ENCODE data around the gene NSUN4. TPM values are rescaled to one million over a fixed set of nuclear protein-coding genes. Genes with fewer than 3 reads are reported as not detected.

Gene NSUN4
- polyA plus RNA-seq, 4 donors: 8.3 to 19.8 (median 11.6) TPM

- Histone ChIP-seq H3K9me3 (ENCODE audit: control insufficient read depth in 2 of 2, insufficient read depth in 1 of 2, low read depth in 1 of 2, low read length in 1 of 2) (no peaks in the 10 kb centered on the region), H3K27ac (ENCODE audit: low read depth in 1 of 3, low read length in 2 of 3) (no peak overlapping the region), H3K4me3 (ENCODE audit: low read depth in 1 of 3, low read length in 3 of 3) (no peak overlapping the region), H3K27me3 (ENCODE audit: control insufficient read depth in 3 of 3, insufficient read depth in 3 of 3, low read length in 3 of 3) (no peaks in the 10 kb centered on the region), H3K4me1 (ENCODE audit: control insufficient read depth in 3 of 3, insufficient read depth in 2 of 3, low read depth in 1 of 3, low read length in 2 of 3) (no peaks in the 10 kb centered on the region), H3K36me3 (ENCODE audit: control insufficient read depth in 3 of 3, insufficient read depth in 2 of 3, low read depth in 1 of 3, low read length in 3 of 3) (peaks cover 3 to 80% (median 4%) of the 10 kb centered on the region in 3 donors)
- 87 to 94% (median 89%) methylated on average over 16 to 17 of the region's 17 CpGs for WGBS, 3 donors
- DNase-seq: no peak
- no peak for FAIRE-seq
Measured at GRCh38 chr1:46410156-46411009, 69.8 kb downstream of the NSUN4 start.

- 78 to 88% (median 85%) methylated on average over 7 of the region's 7 CpGs for WGBS, 3 donors
- no peak for FAIRE-seq
- no peak overlapping the region for H3K4me3 ChIP-seq (ENCODE audit: low read depth in 1 of 3, low read length in 3 of 3)
- no peak overlapping the region for H3K27ac ChIP-seq (ENCODE audit: low read depth in 1 of 3, low read length in 2 of 3)
- H3K27me3 ChIP-seq (ENCODE audit: control insufficient read depth in 3 of 3, insufficient read depth in 3 of 3, low read length in 3 of 3): no peaks in the 10 kb centered on the region
- DNase-seq: no peak
- H3K36me3 ChIP-seq (ENCODE audit: control insufficient read depth in 3 of 3, insufficient read depth in 2 of 3, low read depth in 1 of 3, low read length in 3 of 3): peaks cover 3 to 78% (median 4%) of the 10 kb centered on the region in 3 donors
- no peaks in the 10 kb centered on the region for H3K9me3 ChIP-seq (ENCODE audit: control insufficient read depth in 2 of 2, insufficient read depth in 1 of 2, low read depth in 1 of 2, low read length in 1 of 2)
- no peaks in the 10 kb centered on the region for H3K4me1 ChIP-seq (ENCODE audit: control insufficient read depth in 3 of 3, insufficient read depth in 2 of 3, low read depth in 1 of 3, low read length in 2 of 3)
Measured at GRCh38 chr1:46411010-46411405, 70.4 kb downstream of the NSUN4 start.

Other genes starting within 250 kb of the NSUN4 start
- 10 to 100 TPM in 1 of 4 donors, 1 to 10 TPM in 3; 1.6 to 13.5 (median 3.6) TPM for gene PIK3R3, start 208.2 kb upstream of the NSUN4 start, polyA plus RNA-seq
- gene TSPAN1, start 165.7 kb upstream of the NSUN4 start, polyA plus RNA-seq: 100 to 1,000 TPM in 1 of 4 donors, 10 to 100 TPM in 3; 22.7 to 104 (median 52.2) TPM
- gene P3R3URF, start 164.3 kb upstream of the NSUN4 start, polyA plus RNA-seq: not detected
- 10 to 100 TPM; 37.6 to 81.3 (median 48.8) TPM for gene POMGNT1, start 142.4 kb upstream of the NSUN4 start, polyA plus RNA-seq
- 1 to 10 TPM in 1 of 4 donors, under 1 TPM in 2, not detected in 1; 0.22 to 1.8 (median 0.27) TPM for gene LURAP1, start 137.5 kb upstream of the NSUN4 start, polyA plus RNA-seq
- gene RAD54L, start 93.0 kb upstream of the NSUN4 start, polyA plus RNA-seq: 1 to 10 TPM; 1.9 to 9.7 (median 3.9) TPM
- 10 to 100 TPM; 20.8 to 64.3 (median 30.1) TPM for gene LRRC41, start 37.2 kb upstream of the NSUN4 start, polyA plus RNA-seq
- gene UQCRH, start 37.1 kb upstream of the NSUN4 start, polyA plus RNA-seq: 1,000 to 10,000 TPM in 1 of 4 donors, 100 to 1,000 TPM in 3; 294 to 1,100 (median 915) TPM
- 100 to 1,000 TPM in 1 of 4 donors, 10 to 100 TPM in 3; 28.7 to 138 (median 68.6) TPM for gene FAAH, start 53.5 kb downstream of the NSUN4 start, polyA plus RNA-seq
- under 1 TPM in 1 of 4 donors, not detected in 3; 0.01 TPM for gene DMBX1, start 149.0 kb downstream of the NSUN4 start, polyA plus RNA-seq
- gene KNCN, start 210.8 kb downstream of the NSUN4 start, polyA plus RNA-seq: not detected